Panc1 (cell line): ENCODE measurements around the gene MYADML2. TPM values are rescaled to one million over a fixed set of nuclear protein-coding genes. Genes with fewer than 3 reads are reported as not detected.

Source experiments
- ATAC-seq: fragments of 200-7000 bp; cut with Tn5 transposase; 2 replicates; pipeline ENCODE4 v1.9.1; 2020; ENCODE audit warnings: mild to moderate bottlenecking, moderate library complexity
- BruUV-seq: library from RNA; stranded (reverse); fragments of 400-500 nt; replicated peaks from 2 replicates; lab custom pipeline; 2021; lab: Mats Ljungman, UMichigan
- CTCF ChIA-PET: fragments of 300-600 bp; sonication (Branson Sonifier 250); formaldehyde crosslinking; loops from one replicate; lab custom pipeline; 2022; ENCODE audit warnings: antibody characterized with exemption; lab: Charles Lee
- POLR2A ChIA-PET: fragments of 300-600 bp; sonication (Branson Sonifier 250); formaldehyde crosslinking; loops from one replicate; lab custom pipeline; 2022; ENCODE audit warnings: antibody characterized with exemption; lab: Charles Lee
- DNase-seq: peaks from one replicate; pipeline ENCODE4 v3.0.0-alpha.2; 2010; ENCODE audit warnings: low read depth, low spot score
- H3K27ac ChIP-seq: 2 replicates; pipeline ENCODE4 v1.5.1; 2011; ENCODE audit warnings: mild to moderate bottlenecking, low read length, inconsistent platforms
- H3K27me3 ChIP-seq: fragments of 200-500 bp; sonication (Bioruptor generic); 2 replicates; pipeline ENCODE4 v1.6.0; 2014; ENCODE audit warnings: low read length, inconsistent platforms; ENCODE audit not compliant: control insufficient read depth, insufficient read depth
- H3K36me3 ChIP-seq: fragments of 200-500 bp; sonication (Bioruptor generic); 2 replicates; pipeline ENCODE4 v1.5.1; 2014; ENCODE audit warnings: inconsistent platforms, mild to moderate bottlenecking, low read length, moderate library complexity; ENCODE audit not compliant: control insufficient read depth, insufficient read depth
- H3K4me1 ChIP-seq: 2 replicates; pipeline ENCODE4 v1.5.1; 2011; ENCODE audit warnings: inconsistent platforms, mild to moderate bottlenecking, low read length, moderate library complexity; ENCODE audit not compliant: control insufficient read depth, insufficient read depth
- H3K4me3 ChIP-seq, 2 experiments: 2 replicates each; pipeline ENCODE4 v1.5.1; 2011 to 2012; ENCODE audit warnings: low read depth in 2 of 2, low read length in 2 of 2, mild to moderate bottlenecking in 2 of 2, inconsistent platforms in 1 of 2, moderate library complexity in 1 of 2
- H3K9me3 ChIP-seq: fragments of 200-500 bp; sonication (Bioruptor generic); 2 replicates; pipeline ENCODE4 v1.5.1; 2014; ENCODE audit warnings: low read depth, mild to moderate bottlenecking, inconsistent platforms, low read length, moderate library complexity; ENCODE audit not compliant: control insufficient read depth, insufficient read depth
- POLR2AphosphoS5 ChIP-seq: IDR thresholded peaks from 2 replicates; pipeline ENCODE4 v1.6.1; 2012; ENCODE audit warnings: mild to moderate bottlenecking, low read depth, low read length, moderate library complexity
- SIN3A ChIP-seq: IDR thresholded peaks from 2 replicates; pipeline ENCODE4 v1.6.1; 2012; ENCODE audit warnings: low read depth, mild to moderate bottlenecking, low read length, moderate library complexity, borderline replicate concordance; ENCODE audit not compliant: insufficient read depth
- TCF7L2 ChIP-seq: IDR thresholded peaks from 2 replicates; pipeline ENCODE4 v1.6.1; 2011; ENCODE audit warnings: mild to moderate bottlenecking, low read depth, low read length, inconsistent platforms
- in situ Hi-C: cut with HindIII; loops from 2 replicates; pipeline ENCODE4 v1.10.0; 2016; ENCODE audit warnings: low sequenced_read_pairs, low pct_unique_long_range_greater_than_20kb
- intact Hi-C: fragments of 100-400 bp; cut with micrococcal nuclease; formaldehyde crosslinking; loops from one replicate; pipeline ENCODE4 v1.10.0; 2022; ENCODE audit not compliant: unreplicated experiment
- total RNA-seq: library from RNA; stranded (reverse); gene quantifications from one replicate; pipeline ENCODE4 v1.2.1, GENCODE V29; 2021; ENCODE audit not compliant: unreplicated experiment
- TF ChIP-seq, protein P1 (sequence below): fragments of 450-650 bp; IDR thresholded peaks from 2 replicates; pipeline ENCODE4 v1.5.1; 2017; ENCODE audit warnings: mild to moderate bottlenecking
- TF ChIP-seq, protein P2 (sequence below), 2 experiments: IDR thresholded peaks; 2 replicates each; pipeline ENCODE4 v1.6.1; 2011 to 2012; ENCODE audit warnings: low read depth in 2 of 2, control low read depth in 1 of 2, low read length in 1 of 2, mild to moderate bottlenecking in 1 of 2, moderate library complexity in 1 of 2; ENCODE audit not compliant: insufficient read depth in 1 of 2

The MYADML2 gene
- total RNA-seq, 1 experiment from 2014 or later, result not detected

DNA sequence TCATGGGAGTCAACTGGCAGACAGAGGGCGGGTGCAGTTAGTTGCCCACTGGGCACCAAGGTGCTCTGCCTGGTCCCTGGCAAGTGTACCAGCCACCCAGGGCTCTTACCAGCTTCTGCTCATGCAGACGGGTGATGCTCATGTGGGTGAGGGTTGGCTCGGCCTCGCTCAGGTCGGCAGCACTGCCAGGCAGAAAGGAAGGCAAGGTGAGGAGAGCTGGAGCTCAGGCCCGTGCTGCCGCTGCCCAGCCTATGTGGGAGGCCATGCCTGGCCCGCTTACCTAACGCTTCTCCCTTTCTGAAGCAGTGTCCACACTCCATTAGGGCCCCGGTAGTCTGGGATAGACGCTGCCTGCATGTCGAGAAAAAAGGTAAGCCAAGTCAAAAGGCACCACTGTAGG is 31.7 kb downstream of the MYADML2 start:
- no peak overlapping the region for H3K27ac ChIP-seq
- intact Hi-C loops (no loop called here), in situ Hi-C loops (no loop called here)
- H3K27me3 ChIP-seq, result no peaks in the 10 kb centered on the region
- peaks cover 14% of the 10 kb centered on the region for H3K36me3 ChIP-seq
- TF ChIP-seq, protein P1, sequence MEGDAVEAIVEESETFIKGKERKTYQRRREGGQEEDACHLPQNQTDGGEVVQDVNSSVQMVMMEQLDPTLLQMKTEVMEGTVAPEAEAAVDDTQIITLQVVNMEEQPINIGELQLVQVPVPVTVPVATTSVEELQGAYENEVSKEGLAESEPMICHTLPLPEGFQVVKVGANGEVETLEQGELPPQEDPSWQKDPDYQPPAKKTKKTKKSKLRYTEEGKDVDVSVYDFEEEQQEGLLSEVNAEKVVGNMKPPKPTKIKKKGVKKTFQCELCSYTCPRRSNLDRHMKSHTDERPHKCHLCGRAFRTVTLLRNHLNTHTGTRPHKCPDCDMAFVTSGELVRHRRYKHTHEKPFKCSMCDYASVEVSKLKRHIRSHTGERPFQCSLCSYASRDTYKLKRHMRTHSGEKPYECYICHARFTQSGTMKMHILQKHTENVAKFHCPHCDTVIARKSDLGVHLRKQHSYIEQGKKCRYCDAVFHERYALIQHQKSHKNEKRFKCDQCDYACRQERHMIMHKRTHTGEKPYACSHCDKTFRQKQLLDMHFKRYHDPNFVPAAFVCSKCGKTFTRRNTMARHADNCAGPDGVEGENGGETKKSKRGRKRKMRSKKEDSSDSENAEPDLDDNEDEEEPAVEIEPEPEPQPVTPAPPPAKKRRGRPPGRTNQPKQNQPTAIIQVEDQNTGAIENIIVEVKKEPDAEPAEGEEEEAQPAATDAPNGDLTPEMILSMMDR, result no peak
- peaks cover 44% of the 10 kb centered on the region for H3K4me1 ChIP-seq
- no peaks in the 10 kb centered on the region for H3K9me3 ChIP-seq
- no peak overlapping the region for H3K4me3 ChIP-seq
- ChIA-PET CTCF (no interaction called here), POLR2A (interaction anchor here (1.3 kb wide), 1 partner anchor 9 kb away, joined by 3 read pairs; no protein-coding TSS in a partner anchor)
- BruUV-seq, result no TSS peak
- DNase-seq (no peak), ATAC-seq (no peak)

DNA sequence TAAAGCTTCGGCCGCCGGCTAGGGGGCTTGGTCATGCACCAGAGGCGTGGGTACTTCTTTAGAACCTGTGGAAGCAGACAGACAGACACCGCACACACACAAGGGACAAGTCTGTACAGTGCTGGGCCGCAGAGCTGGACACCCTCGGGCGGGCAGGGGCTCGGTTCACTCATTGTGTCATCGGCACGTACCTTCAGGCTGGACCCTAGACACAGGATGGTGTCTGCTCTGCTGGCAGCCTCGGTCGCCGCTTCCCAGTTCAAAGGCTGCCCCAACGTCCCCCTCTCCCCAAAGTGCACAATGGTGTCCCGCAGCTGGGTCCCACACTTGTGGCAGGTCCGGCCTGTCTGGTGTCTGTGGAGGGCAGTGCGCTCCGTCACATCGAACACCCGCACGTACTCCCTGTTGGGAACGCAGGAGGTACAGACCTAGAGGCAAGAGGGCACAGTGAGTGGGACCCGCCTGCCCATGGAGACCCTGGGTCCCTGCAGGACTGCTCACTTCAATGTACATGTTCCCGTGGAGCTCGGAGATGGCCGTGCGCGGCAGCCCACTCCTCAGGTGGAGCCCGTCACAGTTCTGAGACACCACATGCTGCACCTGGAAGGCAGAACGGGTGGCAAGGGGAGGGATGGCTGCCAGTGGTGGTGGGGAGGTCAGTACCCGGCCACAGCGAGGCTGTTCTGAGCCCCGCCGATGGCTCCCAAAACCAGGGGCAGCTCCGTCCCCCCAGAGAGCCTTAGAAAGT is 32.8 kb downstream of the MYADML2 start:
- no TSS peak for BruUV-seq
- H3K4me3 ChIP-seq, result no peak overlapping the region
- ChIA-PET CTCF (no interaction called here), POLR2A (interaction anchor here (0.5 kb wide), 1 partner anchor 905 kb away, joined by 4 read pairs; no protein-coding TSS in a partner anchor)
- DNase-seq (no peak), ATAC-seq (no peak)
- peaks cover 42% of the 10 kb centered on the region for H3K4me1 ChIP-seq
- peaks cover 14% of the 10 kb centered on the region for H3K36me3 ChIP-seq
- no peaks in the 10 kb centered on the region for H3K9me3 ChIP-seq
- no peaks in the 10 kb centered on the region for H3K27me3 ChIP-seq
- no peak overlapping the region for H3K27ac ChIP-seq
- intact Hi-C loops (no loop called here), in situ Hi-C loops (no loop called here)
- TF ChIP-seq, protein P2, sequence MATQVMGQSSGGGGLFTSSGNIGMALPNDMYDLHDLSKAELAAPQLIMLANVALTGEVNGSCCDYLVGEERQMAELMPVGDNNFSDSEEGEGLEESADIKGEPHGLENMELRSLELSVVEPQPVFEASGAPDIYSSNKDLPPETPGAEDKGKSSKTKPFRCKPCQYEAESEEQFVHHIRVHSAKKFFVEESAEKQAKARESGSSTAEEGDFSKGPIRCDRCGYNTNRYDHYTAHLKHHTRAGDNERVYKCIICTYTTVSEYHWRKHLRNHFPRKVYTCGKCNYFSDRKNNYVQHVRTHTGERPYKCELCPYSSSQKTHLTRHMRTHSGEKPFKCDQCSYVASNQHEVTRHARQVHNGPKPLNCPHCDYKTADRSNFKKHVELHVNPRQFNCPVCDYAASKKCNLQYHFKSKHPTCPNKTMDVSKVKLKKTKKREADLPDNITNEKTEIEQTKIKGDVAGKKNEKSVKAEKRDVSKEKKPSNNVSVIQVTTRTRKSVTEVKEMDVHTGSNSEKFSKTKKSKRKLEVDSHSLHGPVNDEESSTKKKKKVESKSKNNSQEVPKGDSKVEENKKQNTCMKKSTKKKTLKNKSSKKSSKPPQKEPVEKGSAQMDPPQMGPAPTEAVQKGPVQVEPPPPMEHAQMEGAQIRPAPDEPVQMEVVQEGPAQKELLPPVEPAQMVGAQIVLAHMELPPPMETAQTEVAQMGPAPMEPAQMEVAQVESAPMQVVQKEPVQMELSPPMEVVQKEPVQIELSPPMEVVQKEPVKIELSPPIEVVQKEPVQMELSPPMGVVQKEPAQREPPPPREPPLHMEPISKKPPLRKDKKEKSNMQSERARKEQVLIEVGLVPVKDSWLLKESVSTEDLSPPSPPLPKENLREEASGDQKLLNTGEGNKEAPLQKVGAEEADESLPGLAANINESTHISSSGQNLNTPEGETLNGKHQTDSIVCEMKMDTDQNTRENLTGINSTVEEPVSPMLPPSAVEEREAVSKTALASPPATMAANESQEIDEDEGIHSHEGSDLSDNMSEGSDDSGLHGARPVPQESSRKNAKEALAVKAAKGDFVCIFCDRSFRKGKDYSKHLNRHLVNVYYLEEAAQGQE (IDR thresholded peaks at IDR 0.05; ENCODE audit: insufficient read depth in 1 of 2, low read depth in 2 of 2, low read length in 1 of 2), result no peak
- TF ChIP-seq TCF7L2 (no peak), POLR2AphosphoS5 (no peak), SIN3A (no peak)
- TF ChIP-seq, protein P1, result no peak
